ENCODE measurements around the gene PCBD1.

DNA sequence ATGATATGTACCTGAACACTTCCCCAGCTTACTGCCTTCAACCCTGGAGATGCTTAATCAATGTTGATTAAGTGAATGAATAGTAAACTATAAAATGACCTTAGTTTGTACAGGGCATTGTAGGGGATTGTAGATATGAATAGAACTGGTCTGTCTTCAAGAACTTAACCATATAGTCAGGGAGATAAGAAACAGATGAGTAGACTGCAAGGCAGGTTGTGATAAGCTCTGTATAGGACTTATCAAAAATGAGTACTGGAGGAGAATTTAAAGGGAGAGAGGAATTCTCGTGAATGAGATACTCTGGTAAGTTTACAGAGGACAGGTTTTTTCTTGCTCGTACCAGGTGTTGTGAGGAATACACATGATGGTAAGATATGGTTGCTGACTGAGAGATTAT lies 45.0 kb downstream of the PCBD1 start:
- no peak for TF ChIP-seq EZH2 (IDR thresholded peaks at IDR 0.05; ENCODE audit: borderline replicate concordance, low read length)
- TF ChIP-seq, protein P1, sequence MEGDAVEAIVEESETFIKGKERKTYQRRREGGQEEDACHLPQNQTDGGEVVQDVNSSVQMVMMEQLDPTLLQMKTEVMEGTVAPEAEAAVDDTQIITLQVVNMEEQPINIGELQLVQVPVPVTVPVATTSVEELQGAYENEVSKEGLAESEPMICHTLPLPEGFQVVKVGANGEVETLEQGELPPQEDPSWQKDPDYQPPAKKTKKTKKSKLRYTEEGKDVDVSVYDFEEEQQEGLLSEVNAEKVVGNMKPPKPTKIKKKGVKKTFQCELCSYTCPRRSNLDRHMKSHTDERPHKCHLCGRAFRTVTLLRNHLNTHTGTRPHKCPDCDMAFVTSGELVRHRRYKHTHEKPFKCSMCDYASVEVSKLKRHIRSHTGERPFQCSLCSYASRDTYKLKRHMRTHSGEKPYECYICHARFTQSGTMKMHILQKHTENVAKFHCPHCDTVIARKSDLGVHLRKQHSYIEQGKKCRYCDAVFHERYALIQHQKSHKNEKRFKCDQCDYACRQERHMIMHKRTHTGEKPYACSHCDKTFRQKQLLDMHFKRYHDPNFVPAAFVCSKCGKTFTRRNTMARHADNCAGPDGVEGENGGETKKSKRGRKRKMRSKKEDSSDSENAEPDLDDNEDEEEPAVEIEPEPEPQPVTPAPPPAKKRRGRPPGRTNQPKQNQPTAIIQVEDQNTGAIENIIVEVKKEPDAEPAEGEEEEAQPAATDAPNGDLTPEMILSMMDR (conservative IDR thresholded peaks at IDR 0.05 in 1 of 2, IDR thresholded peaks at IDR 0.05 in 1 of 2; ENCODE audit: extremely low read depth in 1 of 2, insufficient read depth in 1 of 2, low read depth in 1 of 2, low read length in 2 of 2): no peak
